Transverse colon (tissue), 4 donors: ENCODE results near the gene ARHGEF7. TPM values are rescaled to one million over a fixed set of nuclear protein-coding genes. Genes with fewer than 3 reads are reported as not detected.
A peak's percentile ranks its signal among the peaks of the same experiment; 100 is the strongest.

Experiments
- DNase-seq: peaks from one replicate; pipeline ENCODE4 v3.0.0-alpha.2; 2019
- H3K27ac ChIP-seq, 4 donors: fragments of 200-600 bp; sonication (generic); 2 replicates each; pipeline ENCODE4 v1.5.1; 2016 to 2018; ENCODE audit warnings: inconsistent platforms in 4 of 4
- H3K27me3 ChIP-seq: fragments of 200-600 bp; sonication (generic); 2 replicates; pipeline ENCODE4 v1.5.1; 2017; ENCODE audit warnings: inconsistent platforms
- H3K36me3 ChIP-seq, 4 donors: fragments of 200-600 bp; sonication (generic); 2 replicates each; pipeline ENCODE4 v1.5.1; 2017 to 2019; ENCODE audit warnings: inconsistent platforms in 4 of 4
- H3K4me1 ChIP-seq, 4 donors: fragments of 200-600 bp; sonication (generic); 2 replicates each; pipeline ENCODE4 v1.5.1; 2017 to 2020; ENCODE audit warnings: inconsistent platforms in 4 of 4
- H3K4me3 ChIP-seq, 4 donors: fragments of 200-600 bp; sonication (generic); 1 replicate in 1 of 4; 2 replicates in 3 of 4; pipeline versions ENCODE4 v1.5.1 to v1.6.1; 2017 to 2019; ENCODE audit warnings: inconsistent platforms in 4 of 4
- H3K9me3 ChIP-seq, 2 donors: fragments of 200-600 bp; sonication (generic); 2 replicates each; pipeline ENCODE4 v1.5.1; 2017 to 2019; ENCODE audit warnings: inconsistent platforms in 2 of 2
- EP300 ChIP-seq: sonication (generic); formaldehyde crosslinking; IDR thresholded peaks from one replicate; pipeline ENCODE4 v1.6.1; 2017; ENCODE audit warnings: antibody characterized with exemption, low read depth
- POLR2A ChIP-seq: fragments of 450-650 bp; IDR thresholded peaks from one replicate; pipeline ENCODE4 v1.6.1; 2016; ENCODE audit warnings: antibody characterized with exemption, mild to moderate bottlenecking, moderate library complexity
- POLR2AphosphoS5 ChIP-seq, 3 donors: sonication (generic); formaldehyde crosslinking; IDR thresholded peaks; one replicate each; pipeline ENCODE4 v1.6.1; 2016; ENCODE audit warnings: antibody characterized with exemption in 3 of 3
- whole genome bisulfite sequencing, 2 donors: methylation state at CpG; one replicate each; pipeline ENCODE4 v1.1.5; 2018; ENCODE audit warnings: low coverage in 1 of 2; 5-methylcytosine and 5-hydroxymethylcytosine counted together
- in situ Hi-C, 4 donors: fragments of 200-750 bp; cut with MboI; loops; one replicate each; pipeline versions ENCODE4 v1.15.0 to v1.15.1; 2017; ENCODE audit warnings: low sequenced_read_pairs in 3 of 4, low pct_ligation_motif_present in 1 of 4, low pct_unique_long_range_greater_than_20kb in 1 of 4
- intact Hi-C: fragments of 100-400 bp; cut with DNase I; formaldehyde crosslinking; loops from one replicate; pipeline ENCODE4 v1.15.1; 2023; ENCODE audit warnings: low total_unique reads
- total RNA-seq, 4 donors: library from RNA; depleted of rRNA; stranded (reverse); fragments of >200 nt; gene quantifications; one replicate each; pipeline ENCODE4 v1.1.0, GENCODE V29; 2016
- TF ChIP-seq, protein P1 (sequence below), 5 experiments: fragments of 200-600 bp in 3 of 5; fragments of 450-650 bp in 2 of 5; sonication (generic) in 3 of 5; IDR thresholded peaks; 1 replicate in 2 of 5; 2 replicates in 3 of 5; pipeline ENCODE4 v1.5.1; 2016 to 2017; ENCODE audit warnings: antibody characterized with exemption in 5 of 5, inconsistent platforms in 3 of 5, mild to moderate bottlenecking in 2 of 5, moderate library complexity in 1 of 5

ARHGEF7 gene
- total RNA-seq, 4 donors from 2014 or later, result 62.3 to 104 (median 75.6) TPM

GRCh38 chr13:111281751-111282311, 166.7 kb downstream of the ARHGEF7 start:
- intact Hi-C loops, result no loop called here
- TF ChIP-seq, protein P1, sequence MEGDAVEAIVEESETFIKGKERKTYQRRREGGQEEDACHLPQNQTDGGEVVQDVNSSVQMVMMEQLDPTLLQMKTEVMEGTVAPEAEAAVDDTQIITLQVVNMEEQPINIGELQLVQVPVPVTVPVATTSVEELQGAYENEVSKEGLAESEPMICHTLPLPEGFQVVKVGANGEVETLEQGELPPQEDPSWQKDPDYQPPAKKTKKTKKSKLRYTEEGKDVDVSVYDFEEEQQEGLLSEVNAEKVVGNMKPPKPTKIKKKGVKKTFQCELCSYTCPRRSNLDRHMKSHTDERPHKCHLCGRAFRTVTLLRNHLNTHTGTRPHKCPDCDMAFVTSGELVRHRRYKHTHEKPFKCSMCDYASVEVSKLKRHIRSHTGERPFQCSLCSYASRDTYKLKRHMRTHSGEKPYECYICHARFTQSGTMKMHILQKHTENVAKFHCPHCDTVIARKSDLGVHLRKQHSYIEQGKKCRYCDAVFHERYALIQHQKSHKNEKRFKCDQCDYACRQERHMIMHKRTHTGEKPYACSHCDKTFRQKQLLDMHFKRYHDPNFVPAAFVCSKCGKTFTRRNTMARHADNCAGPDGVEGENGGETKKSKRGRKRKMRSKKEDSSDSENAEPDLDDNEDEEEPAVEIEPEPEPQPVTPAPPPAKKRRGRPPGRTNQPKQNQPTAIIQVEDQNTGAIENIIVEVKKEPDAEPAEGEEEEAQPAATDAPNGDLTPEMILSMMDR (IDR thresholded peaks at IDR 0.05), result no peak
- TF ChIP-seq POLR2A, result no peak
- no peak for TF ChIP-seq EP300
- TF ChIP-seq POLR2AphosphoS5 (IDR thresholded peaks at IDR 0.05), result no peak
- in situ Hi-C loops, result no loop called here
- Histone ChIP-seq H3K36me3 (peaks cover 0 to 47% (median 23%) of the 10 kb centered on the region in 4 donors), H3K4me1 (peaks cover 0 to 20% (median 5%) of the 10 kb centered on the region in 4 donors), H3K9me3 (no peaks in the 10 kb centered on the region), H3K27ac (peak overlapping the region; percentile 63 to 71 (median 66)), H3K27me3 (no peaks in the 10 kb centered on the region), H3K4me3 (no peak overlapping the region)
- WGBS, 2 donors, result 64 to 76% methylated on average over 9 to 10 of the region's 10 CpGs
- DNase-seq, result no peak

DNA sequence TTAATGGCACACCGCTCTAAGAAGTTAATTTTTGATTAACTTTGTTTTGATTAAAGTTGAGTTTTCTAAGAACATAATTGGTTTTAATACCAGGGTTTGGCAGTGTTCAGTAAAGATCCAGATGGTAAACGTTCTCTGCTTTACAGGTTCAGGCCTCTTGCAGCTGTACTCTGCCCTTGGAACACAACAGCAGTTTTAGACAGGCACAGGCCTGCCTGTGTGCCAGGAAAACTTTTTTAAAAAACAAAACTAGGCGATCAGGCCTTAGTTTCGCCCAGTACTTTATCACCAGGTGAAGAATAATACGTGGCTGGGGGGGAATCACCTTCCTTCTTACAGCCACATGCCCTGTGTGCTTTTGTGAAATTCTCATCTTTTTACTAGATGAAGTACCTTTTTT, 167.3 kb downstream of the ARHGEF7 start:
- intact Hi-C loops, result no loop called here

GRCh38 chr13:111282997-111283396, 167.9 kb downstream of the ARHGEF7 start:
- Histone ChIP-seq H3K27me3 (no peaks in the 10 kb centered on the region), H3K27ac (peak overlapping the region; percentile 63 to 71 (median 66)), H3K4me3 (no peak overlapping the region), H3K4me1 (peaks cover 0 to 20% (median 5%) of the 10 kb centered on the region in 4 donors), H3K9me3 (no peaks in the 10 kb centered on the region), H3K36me3 (peaks cover 0 to 55% (median 27%) of the 10 kb centered on the region in 4 donors)
- DNase-seq, result no peak
- WGBS, 2 donors, result 60 to 96% methylated on average over 1 to 23 of the region's 23 CpGs
- in situ Hi-C loops (no loop called here), intact Hi-C loops (no loop called here)
- no peak for TF ChIP-seq POLR2AphosphoS5 (IDR thresholded peaks at IDR 0.05)
- TF ChIP-seq, protein P1 (IDR thresholded peaks at IDR 0.05), result no peak
- no peak for TF ChIP-seq POLR2A
- no peak for TF ChIP-seq EP300

More for the DNA sequence above, 167.3 kb downstream of the ARHGEF7 start:
- Histone ChIP-seq H3K4me1 (peaks cover 0 to 20% (median 5%) of the 10 kb centered on the region in 4 donors), H3K27ac (peak overlapping the region; percentile 63 to 71 (median 66)), H3K9me3 (no peaks in the 10 kb centered on the region), H3K36me3 (peaks cover 0 to 50% (median 24%) of the 10 kb centered on the region in 4 donors), H3K4me3 (no peak overlapping the region), H3K27me3 (no peaks in the 10 kb centered on the region)
- 75 to 76% methylated on average over 5 of the region's 5 CpGs for WGBS, 2 donors
- no peak for DNase-seq
- in situ Hi-C loops, result no loop called here
- TF ChIP-seq EP300, result no peak
- no peak for TF ChIP-seq POLR2A
- TF ChIP-seq POLR2AphosphoS5 (IDR thresholded peaks at IDR 0.05), result no peak
- TF ChIP-seq, protein P1 (IDR thresholded peaks at IDR 0.05), result no peak

DNA sequence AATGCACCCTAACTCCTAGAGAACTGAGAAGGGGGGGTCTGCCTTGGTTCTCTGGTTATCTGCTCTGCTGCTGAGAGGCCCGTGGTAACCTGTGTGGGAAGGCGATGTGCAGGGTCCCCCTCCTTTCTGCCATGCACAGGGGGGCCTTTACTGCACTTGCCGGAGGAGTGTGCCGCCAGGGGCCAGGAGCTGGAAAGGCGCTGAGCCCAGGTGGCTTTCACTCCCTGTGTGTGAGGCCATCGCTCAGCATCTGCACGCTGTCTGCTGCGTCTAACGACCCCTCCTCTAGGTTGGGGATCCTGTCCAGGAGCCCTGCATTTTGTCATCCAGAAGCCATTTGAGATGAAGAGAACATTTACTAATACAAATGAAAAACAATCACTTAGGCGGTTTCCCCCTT, 168.3 kb downstream of the ARHGEF7 start:
- Histone ChIP-seq H3K4me3 (no peak overlapping the region), H3K27ac (peak overlapping the region in 2 of 4 donors; percentile 66 to 71), H3K4me1 (peaks cover 0 to 20% (median 5%) of the 10 kb centered on the region in 4 donors), H3K9me3 (no peaks in the 10 kb centered on the region), H3K27me3 (no peaks in the 10 kb centered on the region), H3K36me3 (peaks cover 0 to 58% (median 29%) of the 10 kb centered on the region in 4 donors)
- in situ Hi-C loops (no loop called here), intact Hi-C loops (no loop called here)
- TF ChIP-seq, protein P1 (IDR thresholded peaks at IDR 0.05), result no peak
- no peak for TF ChIP-seq POLR2AphosphoS5 (IDR thresholded peaks at IDR 0.05)
- no peak for TF ChIP-seq EP300
- no peak for TF ChIP-seq POLR2A
- no peak for DNase-seq
- WGBS, 2 donors, result 95 to 100% methylated on average over 1 to 9 of the region's 10 CpGs
